H1 (cell line): Measurements from ENCODE around the gene RIPOR2. TPM values are rescaled to one million over a fixed set of nuclear protein-coding genes. Genes with fewer than 3 reads are reported as not detected.

ENCODE experiments used
- CTCF ChIA-PET: fragments of 300-600 bp; sonication (Branson Sonifier 250); formaldehyde crosslinking; loops from one replicate; lab custom pipeline; 2021; ENCODE audit not compliant: partially characterized antibody; lab: Charles Lee
- POLR2A ChIA-PET: fragments of 300-600 bp; sonication (Branson Sonifier 250); formaldehyde crosslinking; loops from one replicate; lab custom pipeline; 2021; ENCODE audit warnings: inconsistent platforms; ENCODE audit not compliant: partially characterized antibody; lab: Charles Lee
- DNase-seq, 2 experiments: peaks; one replicate each; pipeline versions ENCODE4 v3.0.0 to v3.0.0-alpha.2; 2010 to 2022; ENCODE audit warnings: low spot score in 2 of 2, low read depth in 1 of 2, mixed read lengths in 1 of 2
- FAIRE-seq: peaks from 2 replicates; lab custom pipeline; 2011; peaks lifted over from hg19 to GRCh38; lab: Jason Lieb, UNC
- H2AFZ ChIP-seq: 2 replicates; pipeline ENCODE4 v1.8.1; 2012; ENCODE audit warnings: low read length, inconsistent platforms
- H2AK5ac ChIP-seq: 2 replicates; pipeline ENCODE4 v1.6.1; 2013; ENCODE audit warnings: low read depth, low read length
- H2BK120ac ChIP-seq: replicated peaks from 2 replicates; pipeline ENCODE3; 2013; ENCODE audit warnings: low read depth, low read length, inconsistent platforms
- H2BK12ac ChIP-seq: 2 replicates; pipeline ENCODE4 v1.6.1; 2013; ENCODE audit warnings: low read depth, low read length
- H2BK15ac ChIP-seq: 2 replicates; pipeline ENCODE4 v1.6.1; 2013; ENCODE audit warnings: low read length
- H2BK20ac ChIP-seq: 2 replicates; pipeline ENCODE4 v1.6.1; 2013; ENCODE audit warnings: low read length
- H2BK5ac ChIP-seq: 2 replicates; pipeline ENCODE4 v1.6.1; 2013; ENCODE audit warnings: low read depth, low read length
- H3K14ac ChIP-seq: 2 replicates; pipeline ENCODE4 v1.6.1; 2013; ENCODE audit warnings: inconsistent platforms; ENCODE audit not compliant: insufficient read length
- H3K18ac ChIP-seq: 2 replicates; pipeline ENCODE4 v1.6.1; 2013; ENCODE audit warnings: low read length; ENCODE audit errors: extremely low read depth
- H3K23ac ChIP-seq: 2 replicates; pipeline ENCODE4 v1.6.1; 2013; ENCODE audit warnings: inconsistent platforms; ENCODE audit not compliant: insufficient read length
- H3K23me2 ChIP-seq: 2 replicates; pipeline ENCODE4 v1.6.1; 2013; ENCODE audit warnings: low read depth, low read length
- H3K27ac ChIP-seq: 2 replicates; pipeline ENCODE4 v1.6.1; 2011; ENCODE audit warnings: low read depth, low read length, inconsistent platforms
- H3K27me3 ChIP-seq, 4 experiments: replicated peaks in 1 of 4; 1 replicate in 1 of 4; 2 replicates in 3 of 4; pipeline versions ENCODE4 v1.6.1 to v1.8.1; 2011 to 2013; ENCODE audit warnings: low read length in 3 of 4, mild to moderate bottlenecking in 3 of 4, inconsistent platforms in 2 of 4, mixed read lengths in 2 of 4, moderate library complexity in 1 of 4; ENCODE audit not compliant: control insufficient read depth in 3 of 4, insufficient read depth in 3 of 4; ENCODE audit errors: extremely low read depth in 1 of 4
- H3K36me3 ChIP-seq, 4 experiments: 2 replicates each; pipeline versions ENCODE4 v1.6.1 to v1.8.1; 2011 to 2013; ENCODE audit warnings: mild to moderate bottlenecking in 4 of 4, low read length in 3 of 4, moderate library complexity in 2 of 4, control low read depth in 1 of 4, inconsistent platforms in 1 of 4; ENCODE audit not compliant: insufficient read depth in 4 of 4, control insufficient read depth in 2 of 4
- H3K4ac ChIP-seq: replicated peaks from 2 replicates; pipeline ENCODE3; 2013; ENCODE audit warnings: low read length, low read depth, mixed read lengths, inconsistent platforms; ENCODE audit not compliant: insufficient read length
- H3K4me1 ChIP-seq, 4 experiments: replicated peaks in 1 of 4; 1 replicate in 1 of 4; 2 replicates in 3 of 4; pipeline versions ENCODE4 v1.6.1 to v1.8.1; 2011 to 2013; ENCODE audit warnings: low read length in 3 of 4, inconsistent platforms in 2 of 4, mixed read lengths in 1 of 4; ENCODE audit not compliant: insufficient read depth in 4 of 4, control insufficient read depth in 3 of 4
- H3K4me2 ChIP-seq, 2 experiments: 2 replicates each; pipeline versions ENCODE4 v1.6.1 to v1.8.1; 2011 to 2013; ENCODE audit warnings: low read depth in 2 of 2, low read length in 2 of 2, control low read depth in 1 of 2, inconsistent platforms in 1 of 2, mild to moderate bottlenecking in 1 of 2; ENCODE audit not compliant: insufficient read depth in 1 of 2
- H3K4me3 ChIP-seq, 4 experiments: fragments of 200-600, 300-600 bp in 1 of 4; sonication (generic), shearing (Covaris generic), sonication (Bioruptor Twin) in 1 of 4; 2 replicates each; pipeline versions ENCODE4 v1.5.1 to v1.8.1; 2011 to 2016; ENCODE audit warnings: low read length in 4 of 4, low read depth in 3 of 4, control low read depth in 2 of 4, inconsistent platforms in 2 of 4, mild to moderate bottlenecking in 2 of 4, mixed read lengths in 1 of 4, moderate library complexity in 1 of 4; ENCODE audit not compliant: insufficient read depth in 2 of 4; ENCODE audit errors: extremely low read depth in 1 of 4
- H3K56ac ChIP-seq: replicated peaks from 2 replicates; pipeline ENCODE3; 2013; ENCODE audit warnings: low read depth, mild to moderate bottlenecking, mixed read lengths, low read length, inconsistent platforms; ENCODE audit not compliant: insufficient read length
- H3K79me1 ChIP-seq: 2 replicates; pipeline ENCODE4 v1.6.1; 2013; ENCODE audit warnings: low read depth, low read length, control low read depth
- H3K79me2 ChIP-seq, 2 experiments: 2 replicates each; pipeline versions ENCODE4 v1.6.1 to v1.8.1; 2012 to 2013; ENCODE audit warnings: low read length in 2 of 2, mild to moderate bottlenecking in 2 of 2, inconsistent platforms in 1 of 2; ENCODE audit not compliant: insufficient read depth in 2 of 2, control insufficient read depth in 1 of 2
- H3K9ac ChIP-seq, 4 experiments: replicated peaks in 1 of 4; 1 replicate in 1 of 4; 2 replicates in 3 of 4; pipeline versions ENCODE4 v1.6.1 to v1.8.1; 2011 to 2013; ENCODE audit warnings: low read depth in 3 of 4, low read length in 3 of 4, control low read depth in 2 of 4, mild to moderate bottlenecking in 2 of 4, moderate library complexity in 2 of 4, inconsistent platforms in 1 of 4; ENCODE audit errors: extremely low read depth in 1 of 4
- H3K9me3 ChIP-seq, 2 experiments: 2 replicates each; pipeline versions ENCODE4 v1.6.1 to v1.8.1; 2012 to 2013; ENCODE audit warnings: mild to moderate bottlenecking in 2 of 2, moderate library complexity in 2 of 2, control low read depth in 1 of 2, inconsistent platforms in 1 of 2, low read depth in 1 of 2, low read length in 1 of 2, mixed read lengths in 1 of 2; ENCODE audit not compliant: insufficient read depth in 2 of 2
- H4K20me1 ChIP-seq, 2 experiments: replicated peaks in 1 of 2; 2 replicates each; pipeline versions ENCODE3 to v1.8.1; 2011 to 2013; ENCODE audit warnings: inconsistent platforms in 2 of 2, low read length in 2 of 2, mild to moderate bottlenecking in 1 of 2; ENCODE audit not compliant: insufficient read depth in 2 of 2, control insufficient read depth in 1 of 2
- H4K5ac ChIP-seq: 2 replicates; pipeline ENCODE4 v1.6.1; 2013; ENCODE audit warnings: low read length, low read depth, mixed read lengths, inconsistent platforms; ENCODE audit not compliant: insufficient read length
- H4K8ac ChIP-seq: 2 replicates; pipeline ENCODE4 v1.8.0; 2013; ENCODE audit warnings: mild to moderate bottlenecking, moderate library complexity, low read length, inconsistent platforms; ENCODE audit not compliant: insufficient read depth; ENCODE audit errors: extremely low read depth
- H4K91ac ChIP-seq: replicated peaks from 2 replicates; pipeline ENCODE3; 2013; ENCODE audit warnings: low read length, mixed read lengths, inconsistent platforms; ENCODE audit not compliant: insufficient read length
- BACH1 ChIP-seq: IDR thresholded peaks from 2 replicates; pipeline ENCODE4 v1.6.1; 2012; ENCODE audit warnings: low read length, improper control_type of control experiment
- CHD1 ChIP-seq: IDR thresholded peaks from 2 replicates; pipeline ENCODE4 v1.6.1; 2012; ENCODE audit warnings: low read depth, low read length, improper control_type of control experiment
- CREB1 ChIP-seq: IDR thresholded peaks from 2 replicates; pipeline ENCODE4 v1.6.1; 2012; ENCODE audit warnings: inconsistent platforms
- CTCF ChIP-seq, 3 experiments: IDR thresholded peaks; 1 replicate in 2 of 3; 2 replicates in 1 of 3; pipeline versions ENCODE4 v1.5.1 to v1.6.1; 2011; ENCODE audit warnings: low read length in 3 of 3, mild to moderate bottlenecking in 3 of 3, inconsistent platforms in 2 of 3, low read depth in 1 of 3, moderate library complexity in 1 of 3; ENCODE audit not compliant: insufficient read depth in 1 of 3; ENCODE audit errors: control extremely low read depth in 1 of 3
- EGR1 ChIP-seq: IDR thresholded peaks from 2 replicates; pipeline ENCODE4 v1.6.1; 2011; ENCODE audit warnings: low read depth, low read length, borderline replicate concordance
- EZH2 ChIP-seq: fragments of 200-600 bp; sonication (generic); IDR thresholded peaks from 2 replicates; pipeline ENCODE4 v1.7.1; 2012; ENCODE audit warnings: low read depth, mild to moderate bottlenecking, moderate library complexity, low read length, inconsistent platforms; ENCODE audit not compliant: severe bottlenecking
- KDM4A ChIP-seq: IDR thresholded peaks from one replicate; pipeline ENCODE4 v1.7.1; 2012; ENCODE audit warnings: low read depth, mild to moderate bottlenecking, moderate library complexity, low read length, inconsistent platforms; ENCODE audit not compliant: severe bottlenecking
- SAP30 ChIP-seq: fragments of 300-600 bp; sonication (generic); IDR thresholded peaks from 2 replicates; pipeline ENCODE4 v1.7.1; 2012; ENCODE audit warnings: low read length, moderate library complexity, mild to moderate bottlenecking, inconsistent platforms; ENCODE audit not compliant: insufficient read depth, insufficient replicate concordance
- SIX5 ChIP-seq: IDR thresholded peaks from 2 replicates; pipeline ENCODE4 v1.6.1; 2011; ENCODE audit warnings: mild to moderate bottlenecking, low read depth, low read length
- SRF ChIP-seq: IDR thresholded peaks from 2 replicates; pipeline ENCODE4 v1.6.1; 2011; ENCODE audit warnings: mild to moderate bottlenecking, low read depth, low read length, moderate library complexity
- WGBS, 2 experiments: shearing (Covaris generic) in 1 of 2; methylation state at CpG; one replicate each; pipeline versions ENCODE4 v1.1.6 to v1.1.7; 2013 to 2015; ENCODE audit warnings: low lambda C conversion rate in 2 of 2, mixed read lengths in 2 of 2, inconsistent platforms in 1 of 2, low coverage in 1 of 2, missing lambda C conversion rate in 1 of 2; ENCODE audit not compliant: insufficient replicate concordance in 2 of 2, insufficient coverage in 1 of 2, insufficient read length in 1 of 2; ENCODE audit errors: extremely low coverage in 1 of 2, missing lambda C conversion rate in 1 of 2; 5-methylcytosine and 5-hydroxymethylcytosine counted together
- polyA plus RNA-seq, 7 experiments: library from polyadenylated mRNA; depleted of rRNA in 3 of 7; stranded (reverse) in 5 of 7; unstranded in 2 of 7; fragments of >200 nt in 5 of 7; fragments of 200-250 nt in 2 of 7; gene quantifications; 1 replicate in 5 of 7; 2 replicates in 1 of 7; 4 replicates in 1 of 7; pipeline versions ENCODE4 v1.2.1 to v1.2.3, GENCODE V29; 2011 to 2013; ENCODE audit warnings: missing spikeins in 2 of 7, mixed read lengths in 2 of 7
- total RNA-seq: library from RNA; stranded (reverse); fragmentation: NEBNext Ultra II Directional; extraction: Animal tissue kit (Norgen Biotek cat#: 25700); gene quantifications from 2 replicates; pipeline ENCODE4 v1.2.1, GENCODE V29; 2021
- TF ChIP-seq, protein P1 (sequence below): IDR thresholded peaks from 2 replicates; pipeline ENCODE4 v1.6.1; 2012; ENCODE audit warnings: inconsistent platforms

Gene RIPOR2
- total and polyA plus RNA-seq, 2 of the 8 experiments (the other 6 are each of a cell fraction or from before 2014, with no cell fraction given) = 16.7 to 45.6 TPM

DNA sequence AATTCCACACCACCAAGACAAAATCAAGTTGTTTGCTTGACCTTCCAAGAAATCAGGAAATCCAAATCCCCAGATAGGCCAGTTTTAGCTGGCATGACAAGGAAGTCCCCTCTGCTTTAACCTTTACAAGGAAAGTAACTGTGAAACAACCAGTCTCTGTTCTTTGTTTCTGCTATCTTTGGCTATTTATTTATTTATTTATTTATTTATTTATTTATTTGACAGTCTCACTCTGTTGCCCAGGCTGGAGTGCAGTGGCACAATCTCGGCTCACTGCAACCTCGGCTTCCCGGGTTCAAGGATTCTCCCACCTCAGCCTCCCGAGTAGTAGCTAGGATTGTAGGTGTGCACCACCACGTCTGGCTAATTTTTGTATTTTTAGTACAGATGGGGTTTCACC, 175.6 kb downstream of the RIPOR2 start:
- H3K79me2 ChIP-seq = no peaks in the 10 kb centered on the region
- no peaks in the 10 kb centered on the region for H3K23me2 ChIP-seq
- H2BK12ac ChIP-seq = no peak overlapping the region
- H3K4ac ChIP-seq = no peak overlapping the region
- H3K18ac ChIP-seq = no peak overlapping the region
- no peak overlapping the region for H3K14ac ChIP-seq
- no peaks in the 10 kb centered on the region for H4K20me1 ChIP-seq
- no peak overlapping the region for H3K56ac ChIP-seq
- no peak overlapping the region for H2BK5ac ChIP-seq
- no peak overlapping the region for H2BK120ac ChIP-seq
- no peaks in the 10 kb centered on the region for H3K79me1 ChIP-seq
- H3K23ac ChIP-seq = no peak overlapping the region
- H3K9me3 ChIP-seq = no peaks in the 10 kb centered on the region
- 96% methylated on average over 5 of the region's 5 CpGs; no CpG with 5 or more reads in 1 of the 2 experiments for WGBS, 2 experiments
- H4K91ac ChIP-seq = no peak overlapping the region
- H3K4me3 ChIP-seq = no peak overlapping the region
- no peak overlapping the region for H2AFZ ChIP-seq
- CTCF ChIA-PET = interaction anchor here (1.0 to 1.8 kb wide), 2 partner anchors 13 to 43 kb away, joined by 3 to 5 read pairs; no protein-coding TSS in a partner anchor
- no peaks in the 10 kb centered on the region for H3K27me3 ChIP-seq
- TF ChIP-seq EGR1 (no peak), CHD1 (no peak), CTCF (IDR thresholded peaks at IDR 0.05; ENCODE audit: control extremely low read depth in 1 of 3, insufficient read depth in 1 of 3, low read depth in 1 of 3, low read length in 3 of 3) (no peak), CREB1 (no peak), BACH1 (no peak), EZH2 (no peak), SAP30 (no peak), SRF (no peak), SIX5 (no peak), KDM4A (no peak)
- TF ChIP-seq, protein P1, sequence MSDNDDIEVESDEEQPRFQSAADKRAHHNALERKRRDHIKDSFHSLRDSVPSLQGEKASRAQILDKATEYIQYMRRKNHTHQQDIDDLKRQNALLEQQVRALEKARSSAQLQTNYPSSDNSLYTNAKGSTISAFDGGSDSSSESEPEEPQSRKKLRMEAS = no peak
- H3K27ac ChIP-seq = no peak overlapping the region
- H2AK5ac ChIP-seq = no peak overlapping the region
- no peaks in the 10 kb centered on the region for H3K36me3 ChIP-seq
- H4K8ac ChIP-seq = no peak overlapping the region
- no peak overlapping the region for H3K4me2 ChIP-seq
- H2BK20ac ChIP-seq = no peak overlapping the region
- FAIRE-seq = no peak
- H3K9ac ChIP-seq = no peak overlapping the region
- POLR2A ChIA-PET = interaction anchor here (3.3 kb wide), 1 partner anchor 15 kb away, joined by 9 read pairs; no protein-coding TSS in a partner anchor
- H3K4me1 ChIP-seq = no peaks in the 10 kb centered on the region
- no peak for DNase-seq
- no peak overlapping the region for H2BK15ac ChIP-seq
- no peak overlapping the region for H4K5ac ChIP-seq
